ENCODE data around the gene TEX261. TPM values are rescaled to one million over a fixed set of nuclear protein-coding genes. Genes with fewer than 3 reads are reported as not detected.
"Not testable (repeated sequence)": the region's sequence is repeated elsewhere in the genome, so short reads cannot be mapped to it uniquely, and the experiment has no call there.

The TEX261 gene
- polyA plus RNA-seq (2013, experiment 1 of 2; ENCODE audit: insufficient read length) = 61.2 TPM
- 60.1 TPM for polyA plus RNA-seq (2013, experiment 2 of 2; ENCODE audit: insufficient read length)

GRCh38 chr2:70994699-70995425 lies at the start of gene TEX261:
Gene TEX261, minus strand, starts transcription at chr2:70994873. Its CDS starts 116 bp downstream, at chr2:70994757.
- peak; percentile 83 for DNase-seq

GRCh38 chr2:71043531-71044407 lies 49.1 kb upstream of the TEX261 start:
- no peak for DNase-seq

DNA sequence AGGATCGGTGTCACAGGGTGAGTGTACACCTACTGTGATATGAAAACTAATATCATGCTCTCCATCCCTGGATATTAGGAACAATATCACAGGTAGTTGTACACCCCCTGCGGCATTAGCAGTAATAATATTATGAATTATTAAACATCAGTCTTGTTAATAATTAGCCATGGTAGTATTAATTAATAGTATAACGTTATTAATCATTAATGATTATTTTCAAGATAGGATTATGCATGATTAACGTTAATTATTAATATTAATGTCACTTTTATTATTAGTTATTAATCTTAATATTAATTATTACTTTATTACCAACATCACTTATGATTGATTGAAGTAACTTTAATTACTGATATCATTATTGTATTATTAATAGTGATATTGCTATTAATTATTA lies 47.6 kb upstream of the TEX261 start:
- DNase-seq = no peak

GRCh38 chr2:71036296-71036695 lies 41.6 kb upstream of the TEX261 start:
- not testable (repeated sequence) for DNase-seq

GRCh38 chr2:71023553-71024243 lies 29.0 kb upstream of the TEX261 start:
- not testable (repeated sequence) for DNase-seq

GRCh38 chr2:71021394-71021793 lies 26.7 kb upstream of the TEX261 start:
- DNase-seq = not testable (repeated sequence)

- DNase-seq = not testable (repeated sequence)
These were observed 25.3 kb upstream of the TEX261 start for GRCh38 chr2:71019989-71020388.

GRCh38 chr2:71018625-71019024 lies 24.0 kb upstream of the TEX261 start:
- DNase-seq = no peak

DNA sequence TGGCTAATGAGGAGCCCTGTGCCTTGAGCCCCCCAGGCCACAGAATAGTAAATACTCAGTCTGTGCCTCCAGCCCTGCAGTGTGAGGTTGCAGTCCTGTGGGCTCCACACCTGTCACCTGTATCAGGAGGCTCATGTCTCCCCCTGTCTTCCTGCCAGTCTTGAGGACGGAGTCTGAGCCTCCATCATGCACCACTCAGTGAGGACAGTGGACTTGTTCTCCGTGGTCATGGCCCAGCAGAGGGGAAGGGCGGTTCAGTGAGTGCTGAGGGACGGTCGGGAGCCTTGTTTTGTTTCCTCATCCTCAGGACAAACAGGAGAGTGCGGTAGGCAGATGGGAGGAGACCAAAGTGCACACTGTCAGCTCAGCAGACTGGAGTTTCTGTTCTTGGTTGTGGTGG lies 17.1 kb upstream of the TEX261 start:
- DNase-seq = not testable (repeated sequence)

- DNase-seq = no peak
These were observed 13.7 kb upstream of the TEX261 start for GRCh38 chr2:71008342-71008741.

GRCh38 chr2:71006955-71007799 lies 12.5 kb upstream of the TEX261 start:
- DNase-seq = no peak

DNA sequence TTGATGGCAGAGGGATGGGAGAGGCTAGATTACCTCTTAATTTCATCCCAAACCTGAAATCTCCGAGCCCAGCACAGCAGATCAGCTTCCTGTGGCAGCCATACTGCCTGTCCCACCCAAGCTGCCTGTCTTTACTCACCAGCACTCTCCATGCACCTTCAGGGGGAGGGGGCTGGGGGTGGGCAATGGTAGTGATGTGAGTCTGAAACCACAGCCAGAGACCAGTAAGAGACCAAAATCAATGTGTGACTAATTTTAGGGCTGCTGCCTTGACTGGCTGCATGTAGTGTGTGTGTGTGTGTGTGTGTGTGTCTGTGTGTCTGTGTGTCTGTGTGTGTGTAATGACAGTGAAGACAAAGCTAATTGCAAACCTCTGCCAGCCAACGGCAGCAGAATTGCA lies 11.7 kb upstream of the TEX261 start:
- no peak for DNase-seq

DNA sequence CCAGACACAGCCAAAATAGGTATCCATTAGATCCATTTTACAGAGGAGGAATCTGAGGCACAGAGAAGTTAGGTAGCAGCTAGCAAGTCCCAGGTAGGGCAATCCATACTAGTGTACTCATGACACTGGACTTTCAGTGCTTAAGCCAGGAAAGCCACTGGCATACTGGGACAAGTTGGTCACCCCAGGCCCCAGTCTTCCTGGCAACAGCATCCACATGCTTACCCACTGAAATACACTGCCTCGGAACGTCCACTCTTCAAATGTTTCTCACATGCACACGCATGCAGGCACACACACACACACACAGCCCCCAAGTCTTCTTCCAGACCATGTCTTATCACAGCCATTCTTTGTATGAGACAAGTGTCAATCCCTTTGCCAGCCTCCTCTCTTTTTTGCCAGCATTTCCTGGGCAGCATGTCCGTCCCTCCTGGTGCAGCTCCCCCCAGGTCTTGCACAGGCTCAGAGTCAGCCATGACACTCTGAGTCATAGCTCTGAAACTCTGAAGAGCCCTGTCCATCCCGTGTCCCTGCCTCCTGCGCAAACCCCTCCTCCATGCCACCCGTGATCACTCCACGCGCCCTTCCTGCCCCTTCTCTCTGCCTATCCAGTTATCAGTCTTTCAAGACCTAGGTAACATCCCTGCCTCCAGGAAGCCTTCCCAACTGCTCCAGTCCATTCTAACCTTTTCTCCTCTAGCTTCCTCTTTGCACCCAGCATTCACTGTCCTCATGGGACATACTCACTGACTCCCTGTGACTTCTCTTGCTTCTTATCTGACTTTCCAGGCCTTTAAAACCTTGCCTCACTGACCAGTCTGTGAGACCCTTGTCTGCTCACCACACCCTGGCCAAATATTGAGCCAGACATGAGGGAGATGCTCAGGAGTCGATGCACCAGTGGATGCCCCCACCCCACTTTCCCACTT lies 10.9 kb upstream of the TEX261 start:
- no peak for DNase-seq

GRCh38 chr2:71004857-71005256 lies 10.2 kb upstream of the TEX261 start:
- no peak for DNase-seq

- no peak for DNase-seq
These were observed 9.5 kb upstream of the TEX261 start for GRCh38 chr2:71003966-71004755.

- DNase-seq = no peak
These were observed 8.7 kb upstream of the TEX261 start for GRCh38 chr2:71003396-71003795.

GRCh38 chr2:71001981-71002570 lies 7.4 kb upstream of the TEX261 start:
- DNase-seq = no peak

GRCh38 chr2:71001592-71001927 lies 6.9 kb upstream of the TEX261 start:
- no peak for DNase-seq

DNA sequence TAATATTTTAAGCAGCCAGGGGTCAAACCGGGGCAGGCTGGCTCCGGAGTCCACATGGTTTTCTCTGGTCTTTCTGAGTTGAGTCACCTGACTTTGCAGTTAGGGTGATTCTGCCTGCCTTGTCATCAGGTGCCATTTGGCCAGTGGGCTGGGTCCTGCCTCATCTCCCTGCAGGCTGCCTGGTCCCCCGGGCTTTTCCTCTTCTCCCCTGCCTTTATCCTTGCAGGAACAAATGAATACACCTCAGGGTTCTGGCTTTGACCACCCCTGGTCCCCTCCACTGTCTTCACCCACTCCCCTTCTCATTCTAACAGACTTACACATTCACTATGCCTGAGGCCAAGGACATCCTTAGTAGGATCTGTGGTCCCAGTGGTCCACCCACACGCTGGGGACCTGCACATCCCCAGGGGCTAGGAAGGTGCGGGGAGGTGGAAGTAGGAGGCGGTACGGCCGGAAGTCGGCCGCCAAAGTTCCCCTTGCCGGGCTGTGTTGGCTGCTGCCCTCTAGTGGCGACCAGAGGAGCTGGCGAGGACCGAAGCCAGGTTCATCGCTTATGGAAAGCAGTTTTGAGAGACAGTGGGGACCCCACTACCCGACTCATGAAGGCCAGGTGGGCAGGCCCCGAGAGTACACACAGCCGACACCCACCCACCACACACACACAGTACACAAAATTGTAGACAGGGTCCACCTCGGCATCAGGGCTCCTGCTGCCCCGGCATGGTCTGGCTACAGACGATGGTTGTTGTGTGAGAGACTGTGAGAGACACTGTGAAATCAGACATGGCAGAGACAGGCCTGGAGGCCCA lies 6.3 kb upstream of the TEX261 start:
- DNase-seq = peak; percentile 60
